ENCODE results near the gene BEST3.

The BEST3 gene

GRCh38 chr12:69726922-69727321, 27.8 kb upstream of the BEST3 start:
- TF ChIP-seq CTCF (IDR thresholded peaks at IDR 0.05; ENCODE audit: insufficient read depth, missing control alignments): no peak
- DNase-seq (ENCODE audit: insufficient read length, low spot score) (no peak), FAIRE-seq (no peak)

- TF ChIP-seq CTCF (IDR thresholded peaks at IDR 0.05; ENCODE audit: insufficient read depth, missing control alignments): no peak
- DNase-seq (ENCODE audit: insufficient read length, low spot score): no peak
- no peak for FAIRE-seq
These were observed 21.6 kb upstream of the BEST3 start for GRCh38 chr12:69720750-69721149.

GRCh38 chr12:69719336-69720316, 20.5 kb upstream of the BEST3 start:
- FAIRE-seq (no peak), DNase-seq (ENCODE audit: insufficient read length, low spot score) (no peak)
- TF ChIP-seq CTCF (IDR thresholded peaks at IDR 0.05; ENCODE audit: insufficient read depth, missing control alignments): no peak

- TF ChIP-seq CTCF (IDR thresholded peaks at IDR 0.05; ENCODE audit: insufficient read depth, missing control alignments): no peak
- no peak for FAIRE-seq
These were observed 15.4 kb upstream of the BEST3 start for GRCh38 chr12:69714542-69714941.

GRCh38 chr12:69712826-69713225, 13.7 kb upstream of the BEST3 start:
- no peak for TF ChIP-seq CTCF (IDR thresholded peaks at IDR 0.05; ENCODE audit: insufficient read depth, missing control alignments)
- FAIRE-seq (no peak), DNase-seq (ENCODE audit: insufficient read length, low spot score) (no peak)

More at GRCh38 chr12:69714542-69714941, 15.4 kb upstream of the BEST3 start:
- no peak for DNase-seq (ENCODE audit: insufficient read length, low spot score)

- FAIRE-seq: no peak
- no peak for TF ChIP-seq CTCF (IDR thresholded peaks at IDR 0.05; ENCODE audit: insufficient read depth, missing control alignments)
- no peak for DNase-seq (ENCODE audit: insufficient read length, low spot score)
These were observed 9.5 kb upstream of the BEST3 start for GRCh38 chr12:69708649-69709048.

- no peak for TF ChIP-seq CTCF (IDR thresholded peaks at IDR 0.05; ENCODE audit: insufficient read depth, missing control alignments)
- DNase-seq (ENCODE audit: insufficient read length, low spot score): no peak
- no peak for FAIRE-seq
These were observed 5.3 kb upstream of the BEST3 start for GRCh38 chr12:69704357-69704756.
